Measurements from ENCODE around the gene PCIF1. TPM values are rescaled to one million over a fixed set of nuclear protein-coding genes. Genes with fewer than 3 reads are reported as not detected.

Gene PCIF1
- total and polyA plus RNA-seq, 4 donors = 15.5 to 43.4 (median 32.9) TPM

DNA sequence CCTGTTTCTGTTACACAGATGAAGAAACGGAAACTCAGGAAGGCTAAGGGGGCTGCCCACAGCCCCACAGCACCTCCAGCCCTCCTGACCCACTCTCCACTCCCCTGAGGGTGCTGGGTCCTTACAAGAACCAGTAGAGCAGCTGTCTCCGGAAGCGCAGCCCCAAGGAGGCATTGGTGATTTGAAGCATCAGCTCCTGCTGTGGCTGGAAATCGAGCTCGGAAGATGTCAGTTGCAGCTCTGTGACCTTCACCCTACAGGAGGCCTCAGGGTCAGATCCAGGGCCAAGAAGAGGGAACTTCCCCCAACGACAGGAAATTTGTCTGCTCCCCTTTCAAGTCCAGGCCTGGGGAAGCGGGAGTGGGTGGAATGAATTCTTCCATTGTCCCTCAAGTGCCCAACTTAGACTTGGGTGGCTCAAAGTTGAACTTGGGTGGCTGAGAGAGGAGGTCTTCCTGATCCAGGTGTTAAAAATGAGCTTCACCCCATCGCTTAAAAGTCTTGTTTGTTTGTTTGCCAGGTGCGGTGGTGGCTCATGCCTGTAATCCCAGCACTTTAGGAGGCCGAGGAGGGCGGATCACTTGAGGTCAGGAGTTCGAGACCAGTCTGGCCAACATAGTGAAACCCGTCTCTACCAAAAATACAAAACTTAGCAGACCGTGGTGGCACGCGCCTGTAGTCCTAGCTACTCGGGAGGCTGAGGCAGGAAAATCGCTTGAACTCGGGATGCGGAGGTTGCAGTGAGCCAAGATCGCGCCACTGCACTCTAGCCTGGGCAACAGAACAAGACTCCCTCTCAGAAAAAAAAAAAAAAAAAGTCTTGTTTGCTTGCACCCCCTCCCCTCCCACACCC, 24.4 kb upstream of the PCIF1 start:
- DNase-seq (no peak), ATAC-seq (ENCODE audit: low FRiP score) (no peak)
- intact Hi-C loops (cut with DNase I) = no loop called here
- no peaks in the 10 kb centered on the region for H3K27me3 ChIP-seq (ENCODE audit: control insufficient read depth in 1 of 2, insufficient read depth in 2 of 2, low read length in 1 of 2)
- H3K36me3 ChIP-seq (ENCODE audit: control insufficient read depth in 1 of 2, insufficient read depth in 2 of 2, low read length in 1 of 2) = no peaks in the 10 kb centered on the region
- H3K27ac ChIP-seq (ENCODE audit: low read depth in 1 of 2, low read length in 2 of 2) = no peak overlapping the region
- WGBS, 2 donors = 83 to 84% methylated on average over 22 of the region's 22 CpGs
- no peak overlapping the region for H3K4me3 ChIP-seq (ENCODE audit: low read length in 2 of 2)
- no peaks in the 10 kb centered on the region for H3K9me3 ChIP-seq (ENCODE audit: control insufficient read depth, low read length)
- H3K4me1 ChIP-seq (ENCODE audit: control insufficient read depth in 1 of 2, insufficient read depth in 2 of 2, low read length in 2 of 2) = no peaks in the 10 kb centered on the region

GRCh38 chr20:45910670-45911485, 23.6 kb upstream of the PCIF1 start:
- ATAC-seq (ENCODE audit: low FRiP score) (peak; percentile 95), DNase-seq (peak; percentile 98 to 99)
- H3K4me3 ChIP-seq (ENCODE audit: low read length in 2 of 2) = peak overlapping the region; percentile 15 to 59
- WGBS, 2 donors = 2 to 4% methylated on average over 43 of the region's 43 CpGs
- H3K27me3 ChIP-seq (ENCODE audit: control insufficient read depth in 1 of 2, insufficient read depth in 2 of 2, low read length in 1 of 2) = no peaks in the 10 kb centered on the region
- H3K9me3 ChIP-seq (ENCODE audit: control insufficient read depth, low read length) = no peaks in the 10 kb centered on the region
- intact Hi-C loops (cut with DNase I) = no loop called here
- no peaks in the 10 kb centered on the region for H3K4me1 ChIP-seq (ENCODE audit: control insufficient read depth in 1 of 2, insufficient read depth in 2 of 2, low read length in 2 of 2)
- peak overlapping the region in 1 of 2 donors; percentile 16 for H3K27ac ChIP-seq (ENCODE audit: low read depth in 1 of 2, low read length in 2 of 2)
- no peaks in the 10 kb centered on the region for H3K36me3 ChIP-seq (ENCODE audit: control insufficient read depth in 1 of 2, insufficient read depth in 2 of 2, low read length in 1 of 2)

DNA sequence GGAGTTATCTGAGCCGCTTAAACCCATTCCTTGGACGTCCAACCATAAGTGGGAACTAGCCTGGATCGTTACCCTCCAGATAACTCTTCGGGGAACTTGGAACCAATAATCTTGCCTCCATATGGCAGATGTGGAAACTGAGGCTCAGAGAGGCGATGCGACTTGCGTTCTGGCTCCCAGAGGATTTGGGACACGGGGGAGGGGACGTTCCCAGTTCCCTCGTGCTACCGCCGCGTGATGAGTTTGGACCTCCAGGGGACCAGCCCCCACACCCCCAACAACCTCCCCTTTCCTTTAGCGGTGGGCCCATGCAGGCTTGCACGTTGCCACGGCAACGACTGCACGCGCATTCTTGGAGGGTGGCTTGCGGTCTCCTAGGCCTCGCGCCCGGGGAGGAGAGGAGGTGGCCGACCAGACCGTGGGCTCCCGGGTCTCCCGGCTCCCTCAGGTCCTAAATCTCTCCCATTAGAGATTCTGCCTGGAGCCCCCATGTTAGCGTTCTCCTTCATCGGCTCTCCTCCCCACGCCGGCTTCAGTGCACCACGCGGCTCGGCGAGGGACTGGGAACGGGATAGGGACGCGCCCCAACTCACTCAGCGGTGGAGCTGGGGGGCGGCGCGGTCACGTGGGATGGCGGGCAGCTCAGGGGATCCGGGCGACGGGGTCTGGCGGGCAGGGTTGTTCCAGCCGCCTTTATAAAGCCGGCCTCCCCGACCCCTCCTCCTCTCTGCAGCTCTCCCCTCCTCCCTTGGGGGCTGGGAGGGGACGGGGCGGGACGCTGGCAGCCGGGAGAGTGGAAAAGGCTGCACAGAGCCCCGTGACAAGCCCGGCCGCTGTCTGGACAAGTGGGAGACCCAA, 22.8 kb upstream of the PCIF1 start, which contains the start of gene PLTP:
TSS of gene PLTP (minus strand) at position 670 of the 858 bp plus-strand sequence. CDS start 703 bp downstream, outside the sequence.
- Histone ChIP-seq H3K27ac (ENCODE audit: low read depth in 1 of 2, low read length in 2 of 2) (peak within 1 kb of the TSS in 1 of 2 donors; percentile 16), H3K9me3 (ENCODE audit: control insufficient read depth, low read length) (no peaks in the 10 kb centered on the region), H3K4me1 (ENCODE audit: control insufficient read depth in 1 of 2, insufficient read depth in 2 of 2, low read length in 2 of 2) (no peaks in the 10 kb centered on the region), H3K4me3 (ENCODE audit: low read length in 2 of 2) (peak within 1 kb of the TSS; percentile 15 to 59), H3K27me3 (ENCODE audit: control insufficient read depth in 1 of 2, insufficient read depth in 2 of 2, low read length in 1 of 2) (no peaks in the 10 kb centered on the region), H3K36me3 (ENCODE audit: control insufficient read depth in 1 of 2, insufficient read depth in 2 of 2, low read length in 1 of 2) (no peaks in the 10 kb centered on the region)
- ATAC-seq (ENCODE audit: low FRiP score) (peak; percentile 73), DNase-seq (peak; percentile 87 to 92)
- 1 to 2% methylated on average over 45 to 58 of the region's 58 CpGs for WGBS, 2 donors
- intact Hi-C loops (cut with DNase I) = loop anchor here in 1 of 2 donors (1.0 kb wide), 1 partner anchor 24 kb away; no protein-coding TSS in a partner anchor

GRCh38 chr20:45912344-45912682, 22.2 kb upstream of the PCIF1 start:
- no peak overlapping the region for H3K27ac ChIP-seq (ENCODE audit: low read depth in 1 of 2, low read length in 2 of 2)
- no peaks in the 10 kb centered on the region for H3K27me3 ChIP-seq (ENCODE audit: control insufficient read depth in 1 of 2, insufficient read depth in 2 of 2, low read length in 1 of 2)
- intact Hi-C loops (cut with DNase I) = loop anchor here in 1 of 2 donors (1.0 kb wide), 1 partner anchor 23 kb away; no protein-coding TSS in a partner anchor
- 10 to 14% methylated on average over 4 of the region's 4 CpGs for WGBS, 2 donors
- H3K36me3 ChIP-seq (ENCODE audit: control insufficient read depth in 1 of 2, insufficient read depth in 2 of 2, low read length in 1 of 2) = no peaks in the 10 kb centered on the region
- DNase-seq = no peak
- H3K4me3 ChIP-seq (ENCODE audit: low read length in 2 of 2) = peak overlapping the region in 1 of 2 donors; percentile 11
- no peak for ATAC-seq (ENCODE audit: low FRiP score)
- no peaks in the 10 kb centered on the region for H3K9me3 ChIP-seq (ENCODE audit: control insufficient read depth, low read length)
- H3K4me1 ChIP-seq (ENCODE audit: control insufficient read depth in 1 of 2, insufficient read depth in 2 of 2, low read length in 2 of 2) = no peaks in the 10 kb centered on the region

GRCh38 chr20:45913116-45913515, 21.4 kb upstream of the PCIF1 start:
- DNase-seq = no peak
- ATAC-seq (ENCODE audit: low FRiP score) = no peak
- WGBS, 2 donors = 41 to 54% methylated on average over 5 of the region's 5 CpGs
- Histone ChIP-seq H3K4me1 (ENCODE audit: control insufficient read depth in 1 of 2, insufficient read depth in 2 of 2, low read length in 2 of 2) (no peaks in the 10 kb centered on the region), H3K27ac (ENCODE audit: low read depth in 1 of 2, low read length in 2 of 2) (no peak overlapping the region), H3K4me3 (ENCODE audit: low read length in 2 of 2) (no peak overlapping the region), H3K9me3 (ENCODE audit: control insufficient read depth, low read length) (no peaks in the 10 kb centered on the region), H3K27me3 (ENCODE audit: control insufficient read depth in 1 of 2, insufficient read depth in 2 of 2, low read length in 1 of 2) (no peaks in the 10 kb centered on the region), H3K36me3 (ENCODE audit: control insufficient read depth in 1 of 2, insufficient read depth in 2 of 2, low read length in 1 of 2) (no peaks in the 10 kb centered on the region)
- intact Hi-C loops (cut with DNase I) = no loop called here

DNA sequence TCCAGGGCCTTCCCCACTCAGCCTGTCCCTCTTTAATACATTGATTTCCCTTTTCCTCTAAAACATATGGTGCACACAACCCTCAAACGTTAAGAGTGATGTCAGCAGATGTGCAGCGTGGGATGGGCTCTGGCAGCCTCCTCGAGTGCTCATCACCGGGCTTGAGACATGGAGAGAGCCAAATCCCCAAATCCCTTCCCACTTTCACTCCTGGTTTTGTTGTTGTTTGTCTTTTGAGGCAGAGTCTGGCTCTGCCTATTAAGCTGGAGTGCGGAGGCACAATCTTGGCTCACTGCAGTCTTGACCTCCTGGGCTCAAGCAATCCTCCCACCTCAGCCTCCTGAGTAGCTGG, 16.7 kb upstream of the PCIF1 start:
- Histone ChIP-seq H3K9me3 (ENCODE audit: control insufficient read depth, low read length) (no peaks in the 10 kb centered on the region), H3K4me1 (ENCODE audit: control insufficient read depth in 1 of 2, insufficient read depth in 2 of 2, low read length in 2 of 2) (no peaks in the 10 kb centered on the region), H3K4me3 (ENCODE audit: low read length in 2 of 2) (no peak overlapping the region), H3K36me3 (ENCODE audit: control insufficient read depth in 1 of 2, insufficient read depth in 2 of 2, low read length in 1 of 2) (no peaks in the 10 kb centered on the region), H3K27me3 (ENCODE audit: control insufficient read depth in 1 of 2, insufficient read depth in 2 of 2, low read length in 1 of 2) (no peaks in the 10 kb centered on the region), H3K27ac (ENCODE audit: low read depth in 1 of 2, low read length in 2 of 2) (no peak overlapping the region)
- 62 to 69% methylated on average over 5 of the region's 5 CpGs for WGBS, 2 donors
- ATAC-seq (ENCODE audit: low FRiP score) (no peak), DNase-seq (no peak)
- intact Hi-C loops (cut with DNase I) = no loop called here

DNA sequence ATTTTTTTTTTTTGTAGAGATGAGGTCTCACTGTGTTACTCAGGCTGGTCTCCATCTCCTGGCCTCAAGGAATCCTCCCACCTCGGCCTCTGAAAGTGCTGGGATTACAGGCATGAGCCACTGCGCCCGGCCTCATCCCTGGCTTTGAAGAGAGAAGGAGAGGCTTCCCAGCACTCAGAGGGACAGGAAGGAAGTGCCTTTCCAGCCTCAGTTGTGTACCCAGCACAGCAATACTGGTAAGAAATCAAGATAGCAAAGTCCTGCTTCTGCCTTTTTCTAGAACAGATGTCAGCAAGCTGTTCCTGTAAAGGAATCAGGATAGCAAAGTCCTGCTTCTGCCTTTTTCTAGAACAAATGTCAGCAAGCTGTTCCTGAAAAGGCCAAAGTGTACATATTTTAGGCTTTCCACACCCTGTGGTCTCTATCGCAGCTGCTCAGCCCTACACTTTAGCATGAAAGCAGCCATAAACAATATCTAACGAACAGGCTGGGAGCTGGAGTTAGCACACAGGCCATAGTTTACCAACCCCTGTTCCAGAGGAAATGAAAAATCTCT, 16.2 kb upstream of the PCIF1 start:
- intact Hi-C loops (cut with DNase I) = no loop called here
- Histone ChIP-seq H3K27ac (ENCODE audit: low read depth in 1 of 2, low read length in 2 of 2) (no peak overlapping the region), H3K4me1 (ENCODE audit: control insufficient read depth in 1 of 2, insufficient read depth in 2 of 2, low read length in 2 of 2) (no peaks in the 10 kb centered on the region), H3K4me3 (ENCODE audit: low read length in 2 of 2) (no peak overlapping the region), H3K36me3 (ENCODE audit: control insufficient read depth in 1 of 2, insufficient read depth in 2 of 2, low read length in 1 of 2) (no peaks in the 10 kb centered on the region), H3K9me3 (ENCODE audit: control insufficient read depth, low read length) (no peaks in the 10 kb centered on the region), H3K27me3 (ENCODE audit: control insufficient read depth in 1 of 2, insufficient read depth in 2 of 2, low read length in 1 of 2) (no peaks in the 10 kb centered on the region)
- WGBS, 2 donors = 78 to 80% methylated on average over 5 of the region's 5 CpGs
- ATAC-seq (ENCODE audit: low FRiP score) (no peak), DNase-seq (no peak)

Data from aorta (tissue), 5 donors.